Activated CD4-positive, alpha-beta T cell treated with anti-CD3 and anti-CD28 coated beads, Interleukin-2, amount 10 ng/mL, durations not matched to agents 24 days and 14 days (primary cell): Measurements from ENCODE around the gene ESPNL. TPM values are rescaled to one million over a fixed set of nuclear protein-coding genes. Genes with fewer than 3 reads are reported as not detected.
"Not testable (repeated sequence)": the region's sequence is repeated elsewhere in the genome, so short reads cannot be mapped to it uniquely, and the experiment has no call there.

ENCODE experiments used
- DNase-seq: peaks from one replicate; pipeline ENCODE4 v3.0.0; 2022
- H3K27ac Mint-ChIP-seq: one replicate; pipeline ENCODE4 v1.8.0; 2022; ENCODE audit warnings: mild to moderate bottlenecking, mixed read lengths
- H3K27me3 Mint-ChIP-seq: one replicate; pipeline ENCODE4 v1.8.0; 2022; ENCODE audit warnings: mixed read lengths
- H3K36me3 Mint-ChIP-seq: one replicate; pipeline ENCODE4 v1.8.0; 2022; ENCODE audit warnings: low read depth, mild to moderate bottlenecking, mixed read lengths
- H3K4me1 Mint-ChIP-seq: one replicate; pipeline ENCODE4 v1.8.0; 2021; ENCODE audit warnings: mixed read lengths
- H3K4me3 Mint-ChIP-seq: one replicate; pipeline ENCODE4 v1.8.0; 2022; ENCODE audit warnings: mild to moderate bottlenecking, moderate library complexity, mixed read lengths
- H3K9me3 Mint-ChIP-seq: one replicate; pipeline ENCODE4 v1.8.0; 2021; ENCODE audit warnings: mixed read lengths
- intact Hi-C: fragments of 100-400 bp; cut with micrococcal nuclease; formaldehyde crosslinking; loops from one replicate; pipeline ENCODE4 v1.15.1; 2023
- total RNA-seq: library from RNA; stranded (reverse); gene quantifications from 2 replicates; pipeline ENCODE4 v1.2.3, GENCODE V29; 2022

Gene ESPNL
- total RNA-seq, 1 donor from 2014 or later, result 0.07 TPM

GRCh38 chr2:238107525-238108422 is 7.6 kb downstream of the ESPNL start:
- Mint-ChIP-seq H3K4me1 (peaks cover 11% of the 10 kb centered on the region), H3K9me3 (no peaks in the 10 kb centered on the region), H3K36me3 (no peaks in the 10 kb centered on the region), H3K27me3 (no peaks in the 10 kb centered on the region), H3K27ac (no peak overlapping the region), H3K4me3 (no peak overlapping the region)
- intact Hi-C loops, result no loop called here
- no peak for DNase-seq

- intact Hi-C loops, result no loop called here
- Mint-ChIP-seq H3K36me3 (no peaks in the 10 kb centered on the region), H3K9me3 (no peaks in the 10 kb centered on the region), H3K4me3 (no peak overlapping the region), H3K4me1 (peaks cover 11% of the 10 kb centered on the region), H3K27me3 (no peaks in the 10 kb centered on the region), H3K27ac (no peak overlapping the region)
- DNase-seq, result peak; percentile 77
Observed at GRCh38 chr2:238108423-238109183, 8.5 kb downstream of the ESPNL start.

- peaks cover 7% of the 10 kb centered on the region for H3K27me3 Mint-ChIP-seq
- H3K9me3 Mint-ChIP-seq, result no peaks in the 10 kb centered on the region
- peaks cover 5% of the 10 kb centered on the region for H3K4me1 Mint-ChIP-seq
- H3K27ac Mint-ChIP-seq, result no peak overlapping the region
- H3K36me3 Mint-ChIP-seq, result no peaks in the 10 kb centered on the region
- no peak for DNase-seq
- intact Hi-C loops, result no loop called here
- no peak overlapping the region for H3K4me3 Mint-ChIP-seq
Observed at GRCh38 chr2:238113611-238114010, 13.5 kb downstream of the ESPNL start.

- DNase-seq, result no peak
- no peaks in the 10 kb centered on the region for H3K9me3 Mint-ChIP-seq
- H3K4me1 Mint-ChIP-seq, result no peaks in the 10 kb centered on the region
- no peaks in the 10 kb centered on the region for H3K36me3 Mint-ChIP-seq
- intact Hi-C loops, result no loop called here
- no peak overlapping the region for H3K4me3 Mint-ChIP-seq
- H3K27me3 Mint-ChIP-seq, result peaks cover 13% of the 10 kb centered on the region
- H3K27ac Mint-ChIP-seq, result no peak overlapping the region
Observed at GRCh38 chr2:238114331-238114841, 14.2 kb downstream of the ESPNL start.

- intact Hi-C loops, result no loop called here
- Mint-ChIP-seq H3K4me1 (no peaks in the 10 kb centered on the region), H3K4me3 (no peak overlapping the region)
Observed at GRCh38 chr2:238114851-238115660, 14.9 kb downstream of the ESPNL start.

GRCh38 chr2:238115709-238116108 is 15.6 kb downstream of the ESPNL start:
- H3K36me3 Mint-ChIP-seq, H3K4me1 Mint-ChIP-seq, H3K9me3 Mint-ChIP-seq, intact Hi-C loops, DNase-seq, H3K27ac Mint-ChIP-seq, H3K4me3 Mint-ChIP-seq: not testable (repeated sequence)
- H3K27me3 Mint-ChIP-seq, result peaks cover 13% of the 10 kb centered on the region

More at GRCh38 chr2:238114851-238115660, 14.9 kb downstream of the ESPNL start:
- H3K9me3 Mint-ChIP-seq, result no peaks in the 10 kb centered on the region
- H3K36me3 Mint-ChIP-seq, result no peaks in the 10 kb centered on the region
- H3K27me3 Mint-ChIP-seq, result peaks cover 13% of the 10 kb centered on the region
- DNase-seq, result no peak
- H3K27ac Mint-ChIP-seq, result no peak overlapping the region

- Mint-ChIP-seq H3K4me3 (no peak overlapping the region), H3K9me3 (no peaks in the 10 kb centered on the region), H3K27ac (no peak overlapping the region), H3K36me3 (no peaks in the 10 kb centered on the region), H3K27me3 (peaks cover 13% of the 10 kb centered on the region), H3K4me1 (no peaks in the 10 kb centered on the region)
- no peak for DNase-seq
- intact Hi-C loops, result no loop called here
Observed at GRCh38 chr2:238116298-238117198, 16.4 kb downstream of the ESPNL start.

- H3K9me3 Mint-ChIP-seq, result no peaks in the 10 kb centered on the region
- H3K4me1 Mint-ChIP-seq, result no peaks in the 10 kb centered on the region
- no peak for DNase-seq
- intact Hi-C loops, result no loop called here
- H3K27me3 Mint-ChIP-seq, result peaks cover 13% of the 10 kb centered on the region
- H3K36me3 Mint-ChIP-seq, result no peaks in the 10 kb centered on the region
- no peak overlapping the region for H3K27ac Mint-ChIP-seq
- no peak overlapping the region for H3K4me3 Mint-ChIP-seq
Observed at GRCh38 chr2:238117199-238118154, 17.3 kb downstream of the ESPNL start.

- Mint-ChIP-seq H3K27ac (no peak overlapping the region), H3K27me3 (peaks cover 13% of the 10 kb centered on the region), H3K4me1 (no peaks in the 10 kb centered on the region), H3K9me3 (no peaks in the 10 kb centered on the region), H3K36me3 (no peaks in the 10 kb centered on the region), H3K4me3 (no peak overlapping the region)
- intact Hi-C loops, result no loop called here
- DNase-seq, result no peak
Observed at GRCh38 chr2:238119756-238120462, 19.8 kb downstream of the ESPNL start.

GRCh38 chr2:238120463-238121298 is 20.5 kb downstream of the ESPNL start:
- Mint-ChIP-seq H3K4me1 (no peaks in the 10 kb centered on the region), H3K36me3 (no peaks in the 10 kb centered on the region), H3K27ac (no peak overlapping the region), H3K4me3 (no peak overlapping the region), H3K9me3 (no peaks in the 10 kb centered on the region), H3K27me3 (peaks cover 13% of the 10 kb centered on the region)
- DNase-seq, result no peak
- intact Hi-C loops, result no loop called here
